GM12874 (cell line): ENCODE data around the gene DTNBP1.

ENCODE experiments used
- CTCF ChIP-seq: IDR thresholded peaks from 2 replicates; pipeline ENCODE4 v1.5.1; 2011; ENCODE audit warnings: low read depth, mild to moderate bottlenecking, control low read depth, low read length, moderate library complexity; ENCODE audit not compliant: insufficient read depth

The DTNBP1 gene

GRCh38 chr6:15595461-15596173, 67.2 kb downstream of the DTNBP1 start:
- TF ChIP-seq CTCF = no peak

GRCh38 chr6:15594512-15595259, 68.1 kb downstream of the DTNBP1 start:
- TF ChIP-seq CTCF = no peak

- no peak for TF ChIP-seq CTCF
These were observed 69.0 kb downstream of the DTNBP1 start for GRCh38 chr6:15593798-15594197.

GRCh38 chr6:15592610-15593009, 70.2 kb downstream of the DTNBP1 start:
- no peak for TF ChIP-seq CTCF

- TF ChIP-seq CTCF = no peak
These were observed 73.7 kb downstream of the DTNBP1 start for GRCh38 chr6:15588971-15589634.

DNA sequence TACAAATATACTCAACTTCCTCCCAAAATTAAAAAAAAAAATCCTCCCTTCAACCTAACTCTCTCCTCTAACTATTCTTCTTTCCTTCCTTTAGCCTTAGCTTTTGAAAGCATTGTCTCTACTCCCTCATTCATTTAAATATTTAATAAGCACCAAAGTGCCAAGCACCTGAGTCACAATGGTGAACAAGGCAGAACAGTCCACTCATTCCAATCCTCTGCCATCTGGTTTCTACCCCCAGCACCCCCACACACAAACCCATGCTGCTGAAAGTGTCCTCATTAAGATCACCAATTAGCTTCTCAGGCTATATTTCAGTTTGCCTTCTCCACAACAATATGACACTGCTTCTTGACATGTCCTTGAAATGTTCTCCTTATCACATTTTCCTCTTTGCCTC, 76.3 kb downstream of the DTNBP1 start:
- TF ChIP-seq CTCF = no peak

DNA sequence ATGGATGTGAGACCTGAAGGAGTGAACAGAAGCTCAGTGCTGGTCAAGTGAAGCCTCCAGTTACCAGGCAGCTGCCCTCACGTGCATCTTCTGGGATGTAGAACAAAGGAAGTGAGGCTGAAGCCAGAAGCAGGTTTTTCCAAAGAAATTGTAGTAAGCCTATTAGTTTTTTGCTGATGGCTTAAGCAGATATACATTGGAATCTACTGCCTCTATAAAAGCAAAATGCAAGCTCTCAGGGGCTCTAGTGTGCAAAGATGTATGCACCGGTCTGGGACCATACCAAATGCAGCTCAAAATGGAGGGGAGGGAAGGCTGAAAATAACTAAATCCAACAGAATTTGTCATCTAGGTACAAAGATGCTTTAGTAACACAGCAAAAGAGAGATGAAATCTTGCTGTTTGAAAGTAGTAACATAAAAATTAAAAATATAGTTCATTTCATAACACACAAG, 77.0 kb downstream of the DTNBP1 start:
- TF ChIP-seq CTCF = no peak
